Endodermal cell (in vitro differentiated cells): ENCODE results near the gene FOSB. TPM values are rescaled to one million over a fixed set of nuclear protein-coding genes. Genes with fewer than 3 reads are reported as not detected.
A peak's percentile ranks its signal among the peaks of the same experiment; 100 is the strongest.

Source experiments
- DNase-seq: peaks from one replicate; pipeline ENCODE4 v3.0.0-alpha.2; 2017
- H3K27ac ChIP-seq: 2 replicates; pipeline ENCODE4 v1.5.1; 2013; ENCODE audit warnings: mild to moderate bottlenecking, low read depth, low read length, moderate library complexity
- H3K27me3 ChIP-seq: 2 replicates; pipeline ENCODE4 v1.6.1; 2013; ENCODE audit warnings: mild to moderate bottlenecking, low read length, moderate library complexity; ENCODE audit not compliant: insufficient read depth, control insufficient read depth, poor library complexity, severe bottlenecking
- H3K36me3 ChIP-seq: 2 replicates; pipeline ENCODE4 v1.7.0; 2013; ENCODE audit warnings: mild to moderate bottlenecking, low read length, moderate library complexity; ENCODE audit not compliant: control insufficient read depth, insufficient read depth
- H3K4me1 ChIP-seq: one replicate; pipeline ENCODE4 v1.7.0; 2013; ENCODE audit warnings: low read length; ENCODE audit not compliant: control insufficient read depth, insufficient read depth
- H3K4me3 ChIP-seq: 2 replicates; pipeline ENCODE4 v1.5.1; 2013; ENCODE audit warnings: mild to moderate bottlenecking, low read length, moderate library complexity
- H3K9ac ChIP-seq: 2 replicates; pipeline ENCODE4 v1.6.1; 2013; ENCODE audit warnings: mild to moderate bottlenecking, low read length, moderate library complexity; ENCODE audit not compliant: poor library complexity, severe bottlenecking; ENCODE audit errors: extremely low read depth
- H3K9me3 ChIP-seq: 2 replicates; pipeline ENCODE4 v1.6.1; 2013; ENCODE audit warnings: mild to moderate bottlenecking, low read length, moderate library complexity; ENCODE audit not compliant: control insufficient read depth
- H3K27ac Mint-ChIP-seq: 2 replicates; pipeline ENCODE4 v1.8.0; 2020; ENCODE audit warnings: mixed read lengths
- H3K27me3 Mint-ChIP-seq: 2 replicates; pipeline ENCODE4 v1.8.0; 2021; ENCODE audit warnings: mild to moderate bottlenecking, mixed read lengths; ENCODE audit not compliant: insufficient read depth
- H3K36me3 Mint-ChIP-seq: 2 replicates; pipeline ENCODE4 v1.8.0; 2020; ENCODE audit warnings: low read depth, mixed read lengths
- H3K4me1 Mint-ChIP-seq: 2 replicates; pipeline ENCODE4 v1.8.0; 2020; ENCODE audit warnings: mixed read lengths
- H3K4me3 Mint-ChIP-seq: 2 replicates; pipeline ENCODE4 v1.8.0; 2020; ENCODE audit warnings: mild to moderate bottlenecking, moderate library complexity, mixed read lengths
- H3K9me3 Mint-ChIP-seq: 2 replicates; pipeline ENCODE4 v1.8.0; 2020; ENCODE audit warnings: mild to moderate bottlenecking, mixed read lengths
- WGBS, 2 experiments: methylation state at CpG; one replicate each; pipeline versions ENCODE4 v1.1.5 to v1.1.7; 2013; ENCODE audit warnings: missing lambda C conversion rate in 2 of 2, mixed read lengths in 1 of 2; ENCODE audit not compliant: insufficient coverage in 1 of 2, insufficient read length in 1 of 2; 5-methylcytosine and 5-hydroxymethylcytosine counted together
- total RNA-seq, 2 donors: library from RNA; stranded (reverse); fragmentation: NEBNext Ultra II Directional in 1 of 2; extraction: Animal tissue kit (Norgen Biotek cat#: 25700) in 1 of 2; gene quantifications; 2 replicates in 1 of 2; 3 replicates in 1 of 2; pipeline ENCODE4 v1.2.1, GENCODE V29; 2021
- TF ChIP-seq, protein P1 (sequence below): fragments of 200-600 bp; sonication (generic); conservative IDR thresholded peaks from 2 replicates; pipeline ENCODE4 v1.5.0; 2021; ENCODE audit warnings: antibody characterized with exemption, mild to moderate bottlenecking

FOSB gene
- total RNA-seq, 2 donors from 2014 or later = 1.6 to 3.0 TPM

DNA sequence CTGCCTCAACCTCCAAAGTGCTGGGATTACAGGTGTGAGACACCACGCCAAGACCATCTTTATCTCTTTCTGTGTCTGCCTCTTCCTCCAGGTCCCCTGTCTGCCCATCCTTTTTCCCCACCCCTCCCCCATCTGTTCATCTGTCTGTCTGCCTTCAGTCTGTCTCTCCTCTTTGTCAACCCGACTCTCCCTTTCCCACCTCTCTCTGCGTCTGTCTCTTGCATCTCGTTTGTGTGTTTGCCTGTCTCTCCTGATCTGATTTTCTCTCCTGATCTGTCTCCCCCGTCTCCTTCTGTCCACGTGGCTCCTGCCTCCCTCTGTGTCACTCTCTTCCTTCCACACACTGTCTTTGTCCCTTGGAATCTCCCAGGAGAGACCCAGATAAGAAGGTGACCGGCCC is 49.4 kb downstream of the FOSB start:
- Mint-ChIP-seq H3K9me3 (no peaks in the 10 kb centered on the region), H3K4me1 (no peaks in the 10 kb centered on the region), H3K36me3 (peaks cover 44% of the 10 kb centered on the region), H3K4me3 (no peak overlapping the region), H3K27me3 (no peaks in the 10 kb centered on the region), H3K27ac (peak overlapping the region; percentile 18)
- Histone ChIP-seq H3K4me1 (no peaks in the 10 kb centered on the region), H3K4me3 (no peak overlapping the region), H3K9me3 (no peaks in the 10 kb centered on the region), H3K36me3 (peaks cover 77% of the 10 kb centered on the region), H3K9ac (no peak overlapping the region), H3K27me3 (no peaks in the 10 kb centered on the region), H3K27ac (no peak overlapping the region)
- no peak for DNase-seq
- TF ChIP-seq, protein P1, sequence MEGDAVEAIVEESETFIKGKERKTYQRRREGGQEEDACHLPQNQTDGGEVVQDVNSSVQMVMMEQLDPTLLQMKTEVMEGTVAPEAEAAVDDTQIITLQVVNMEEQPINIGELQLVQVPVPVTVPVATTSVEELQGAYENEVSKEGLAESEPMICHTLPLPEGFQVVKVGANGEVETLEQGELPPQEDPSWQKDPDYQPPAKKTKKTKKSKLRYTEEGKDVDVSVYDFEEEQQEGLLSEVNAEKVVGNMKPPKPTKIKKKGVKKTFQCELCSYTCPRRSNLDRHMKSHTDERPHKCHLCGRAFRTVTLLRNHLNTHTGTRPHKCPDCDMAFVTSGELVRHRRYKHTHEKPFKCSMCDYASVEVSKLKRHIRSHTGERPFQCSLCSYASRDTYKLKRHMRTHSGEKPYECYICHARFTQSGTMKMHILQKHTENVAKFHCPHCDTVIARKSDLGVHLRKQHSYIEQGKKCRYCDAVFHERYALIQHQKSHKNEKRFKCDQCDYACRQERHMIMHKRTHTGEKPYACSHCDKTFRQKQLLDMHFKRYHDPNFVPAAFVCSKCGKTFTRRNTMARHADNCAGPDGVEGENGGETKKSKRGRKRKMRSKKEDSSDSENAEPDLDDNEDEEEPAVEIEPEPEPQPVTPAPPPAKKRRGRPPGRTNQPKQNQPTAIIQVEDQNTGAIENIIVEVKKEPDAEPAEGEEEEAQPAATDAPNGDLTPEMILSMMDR = no peak
- 87 to 89% methylated on average over 6 to 7 of the region's 7 CpGs for WGBS, 2 experiments

DNA sequence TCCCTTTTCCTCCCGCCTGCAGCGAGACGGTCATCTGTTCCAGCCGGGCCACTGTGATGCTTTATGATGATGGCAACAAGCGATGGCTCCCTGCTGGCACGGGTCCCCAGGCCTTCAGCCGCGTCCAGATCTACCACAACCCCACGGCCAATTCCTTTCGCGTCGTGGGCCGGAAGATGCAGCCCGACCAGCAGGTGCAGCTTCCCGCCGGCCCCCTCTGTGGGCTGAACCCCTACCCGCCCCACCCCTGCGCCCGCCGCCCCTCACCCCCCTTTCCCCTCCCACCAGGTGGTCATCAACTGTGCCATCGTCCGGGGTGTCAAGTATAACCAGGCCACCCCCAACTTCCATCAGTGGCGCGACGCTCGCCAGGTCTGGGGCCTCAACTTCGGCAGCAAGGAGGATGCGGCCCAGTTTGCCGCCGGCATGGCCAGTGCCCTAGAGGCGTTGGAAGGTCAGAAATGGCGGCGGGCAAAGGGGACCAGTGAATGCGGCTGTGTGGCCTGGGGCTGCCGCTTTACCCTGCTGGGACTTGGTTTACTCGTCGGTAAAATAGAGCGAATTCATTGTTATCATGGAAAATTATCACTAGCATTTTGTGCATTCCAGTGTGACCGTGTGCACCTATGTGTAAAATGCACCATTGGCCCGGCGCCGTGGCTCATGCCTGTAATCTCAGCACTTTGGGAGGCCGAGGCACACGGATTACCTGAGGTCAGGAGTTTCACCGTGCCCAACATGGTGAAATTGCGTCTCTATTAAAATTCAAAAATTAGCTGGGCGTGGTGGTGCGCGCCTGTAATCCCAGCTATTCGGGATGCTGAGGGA is 50.1 kb downstream of the FOSB start:
- no peaks in the 10 kb centered on the region for H3K27me3 Mint-ChIP-seq
- no peak overlapping the region for H3K27ac ChIP-seq
- no peaks in the 10 kb centered on the region for H3K4me1 ChIP-seq
- peak overlapping the region; percentile 18 for H3K27ac Mint-ChIP-seq
- no peaks in the 10 kb centered on the region for H3K4me1 Mint-ChIP-seq
- no peaks in the 10 kb centered on the region for H3K9me3 ChIP-seq
- H3K4me3 Mint-ChIP-seq = no peak overlapping the region
- TF ChIP-seq, protein P1 = no peak
- no peak for DNase-seq
- H3K36me3 Mint-ChIP-seq = peaks cover 43% of the 10 kb centered on the region
- H3K27me3 ChIP-seq = no peaks in the 10 kb centered on the region
- H3K9ac ChIP-seq = no peak overlapping the region
- H3K4me3 ChIP-seq = no peak overlapping the region
- WGBS, 2 experiments = 90 to 93% methylated on average over 22 to 45 of the region's 50 CpGs
- H3K9me3 Mint-ChIP-seq = no peaks in the 10 kb centered on the region
- H3K36me3 ChIP-seq = peaks cover 77% of the 10 kb centered on the region

DNA sequence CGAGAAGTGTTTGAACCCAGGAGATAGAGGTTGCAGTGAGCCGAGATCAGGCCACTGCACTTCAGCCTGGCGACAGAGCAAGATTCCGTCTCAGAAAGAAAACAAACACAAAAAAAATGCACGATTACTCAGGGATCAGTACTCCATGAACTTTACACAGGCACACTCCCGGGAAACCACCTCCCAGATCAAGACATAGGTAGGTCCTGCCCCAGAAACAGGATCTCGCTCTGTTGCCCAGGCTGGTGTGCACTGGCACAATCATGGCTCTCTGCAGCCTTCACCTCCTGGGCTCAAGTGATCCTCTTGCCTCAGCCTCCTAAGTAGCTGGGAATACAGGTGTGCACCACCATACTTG is 50.7 kb downstream of the FOSB start:
- 98% methylated on average over 7 of the region's 7 CpGs for WGBS, 2 experiments
- no peaks in the 10 kb centered on the region for H3K4me1 Mint-ChIP-seq

More for the DNA sequence above, 50.7 kb downstream of the FOSB start:
- Histone ChIP-seq H3K4me3 (no peak overlapping the region), H3K4me1 (no peaks in the 10 kb centered on the region), H3K36me3 (peaks cover 79% of the 10 kb centered on the region), H3K9ac (no peak overlapping the region), H3K27me3 (no peaks in the 10 kb centered on the region), H3K9me3 (no peaks in the 10 kb centered on the region), H3K27ac (no peak overlapping the region)
- Mint-ChIP-seq H3K27me3 (no peaks in the 10 kb centered on the region), H3K9me3 (no peaks in the 10 kb centered on the region), H3K36me3 (peaks cover 42% of the 10 kb centered on the region), H3K27ac (no peak overlapping the region), H3K4me3 (no peak overlapping the region)
- DNase-seq = no peak
- TF ChIP-seq, protein P1 = no peak
